Measurements from ENCODE around the gene OSBPL9. TPM values are rescaled to one million over a fixed set of nuclear protein-coding genes. Genes with fewer than 3 reads are reported as not detected.

OSBPL9 gene
- total RNA-seq, 1 donor from 2014 or later, result 63.7 TPM

DNA sequence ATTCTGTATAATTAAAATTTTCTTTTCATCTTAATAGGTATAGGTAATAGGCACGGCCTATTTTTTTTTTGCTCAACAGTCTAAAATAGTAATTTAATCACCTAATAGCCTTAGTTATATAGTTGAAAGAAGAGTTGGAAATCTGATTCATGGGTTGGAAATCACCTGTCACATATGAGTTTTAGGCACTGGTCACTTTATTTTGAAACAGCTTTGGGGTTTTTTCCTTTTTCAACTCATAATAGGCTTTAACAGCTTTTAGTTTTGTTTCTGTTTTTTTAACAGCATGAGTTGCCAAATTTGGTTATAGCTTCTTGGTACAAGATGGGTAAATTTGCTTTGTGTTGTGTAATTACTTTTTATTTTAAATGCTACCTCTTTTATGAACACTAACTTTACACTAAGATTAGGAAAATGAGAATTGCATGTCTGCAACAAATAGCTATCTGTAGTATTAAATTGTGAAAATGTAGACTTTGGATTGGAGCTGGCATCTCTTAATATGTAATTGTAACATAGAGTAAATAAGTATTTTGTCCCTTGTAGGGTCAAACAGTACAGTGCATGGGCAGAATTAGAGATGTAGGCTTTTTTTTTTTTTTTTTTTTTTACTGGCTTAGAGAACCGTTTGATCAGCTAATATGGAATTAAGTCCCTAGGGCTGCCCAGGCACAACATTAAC is 109.8 kb downstream of the OSBPL9 start:
- POLR2A ChIA-PET, result interaction anchor here (0.6 to 0.7 kb wide), 2 partner anchors 65 to 213 kb away, joined by 3 read pairs; no protein-coding TSS in a partner anchor
- no peak overlapping the region for H3K4me3 Mint-ChIP-seq
- TF ChIP-seq CTCF (IDR thresholded peaks at IDR 0.05), result no peak
- H3K36me3 Mint-ChIP-seq (ENCODE audit: low read depth), result peaks cover 1% of the 10 kb centered on the region
- no peaks in the 10 kb centered on the region for H3K9me3 Mint-ChIP-seq
- no peak for ATAC-seq (ENCODE audit: low read depth)
- CTCF ChIA-PET, result interaction anchor here (1.3 kb wide), 1 partner anchor 43 kb away, joined by 3 read pairs; no protein-coding TSS in a partner anchor
- H3K27ac Mint-ChIP-seq, result no peak overlapping the region
- intact Hi-C loops (cut with micrococcal nuclease), result loop anchor here (5.0 to 10.0 kb wide), 2 partner anchors 41 to 492 kb away; partner anchors contain the start of gene RNF11
- no peak for DNase-seq
- no peaks in the 10 kb centered on the region for H3K27me3 Mint-ChIP-seq
- H3K4me1 Mint-ChIP-seq, result peaks cover 33% of the 10 kb centered on the region

DNA sequence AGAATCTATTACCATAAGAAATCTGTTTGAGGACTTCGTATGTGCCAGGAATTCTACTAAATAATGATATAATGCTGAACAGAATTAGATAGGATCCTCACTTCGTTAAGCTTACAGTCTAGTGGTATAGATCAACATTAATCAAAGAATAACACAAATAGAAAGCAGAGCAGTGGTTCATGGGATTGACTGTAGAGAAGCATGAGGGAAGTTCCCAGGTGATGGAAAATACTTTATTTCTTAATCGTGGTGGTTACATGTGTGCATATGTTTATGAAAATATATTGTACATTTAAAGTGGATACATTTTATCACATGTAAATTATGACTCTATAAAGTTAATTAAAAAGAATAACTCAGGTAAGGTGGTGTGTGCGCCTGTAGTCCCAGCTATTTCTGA is 110.5 kb downstream of the OSBPL9 start:
- Mint-ChIP-seq H3K27ac (no peak overlapping the region), H3K4me1 (peaks cover 39% of the 10 kb centered on the region), H3K4me3 (no peak overlapping the region), H3K36me3 (ENCODE audit: low read depth) (peaks cover 1% of the 10 kb centered on the region), H3K9me3 (no peaks in the 10 kb centered on the region), H3K27me3 (no peaks in the 10 kb centered on the region)
- intact Hi-C loops (cut with micrococcal nuclease), result loop anchor here (5.0 to 10.0 kb wide), 2 partner anchors 40 to 493 kb away; partner anchors contain the start of gene RNF11
- POLR2A ChIA-PET, result interaction anchor here (0.6 kb wide), 1 partner anchor 65 kb away, joined by 3 read pairs; no protein-coding TSS in a partner anchor
- CTCF ChIA-PET, result interaction anchor here (1.3 kb wide), 1 partner anchor 42 kb away, joined by 3 read pairs; no protein-coding TSS in a partner anchor
- ATAC-seq (ENCODE audit: low read depth), result no peak
- DNase-seq, result no peak
- TF ChIP-seq CTCF (IDR thresholded peaks at IDR 0.05), result no peak

- ATAC-seq (ENCODE audit: low read depth) (no peak), DNase-seq (no peak)
- ChIA-PET POLR2A (interaction anchor here (0.6 to 2.5 kb wide), 11 partner anchors 10 to 768 kb away, joined by 3 to 15 read pairs (median 4); partner anchors contain the start of gene EPS15), CTCF (interaction anchor here (1.3 kb wide), 1 partner anchor 40 kb away, joined by 7 read pairs; no protein-coding TSS in a partner anchor)
- Mint-ChIP-seq H3K4me1 (peaks cover 48% of the 10 kb centered on the region), H3K27me3 (no peaks in the 10 kb centered on the region), H3K4me3 (peak overlapping the region; percentile 95), H3K9me3 (no peaks in the 10 kb centered on the region), H3K36me3 (ENCODE audit: low read depth) (peaks cover 1% of the 10 kb centered on the region), H3K27ac (peak overlapping the region; percentile 87)
- intact Hi-C loops (cut with micrococcal nuclease), result loop anchor here (1.0 to 10.0 kb wide), 5 partner anchors 39 to 494 kb away; partner anchors contain the start of genes EPS15, NRDC, OSBPL9 and RNF11
- no peak for TF ChIP-seq CTCF (IDR thresholded peaks at IDR 0.05)
Measured at GRCh38 chr1:51728611-51729155, 111.8 kb downstream of the OSBPL9 start.

- POLR2A ChIA-PET, result interaction anchor here (0.6 to 2.5 kb wide), 18 partner anchors 10 to 768 kb away, joined by 3 to 15 read pairs (median 4); partner anchors contain the start of gene EPS15
- TF ChIP-seq CTCF (IDR thresholded peaks at IDR 0.05), result no peak
- H3K27ac Mint-ChIP-seq, result peak overlapping the region; percentile 87
- peaks cover 48% of the 10 kb centered on the region for H3K4me1 Mint-ChIP-seq
- peak; percentile 89 for DNase-seq
- ATAC-seq (ENCODE audit: low read depth), result peak; percentile 96
- no peaks in the 10 kb centered on the region for H3K27me3 Mint-ChIP-seq
- no peaks in the 10 kb centered on the region for H3K9me3 Mint-ChIP-seq
- CTCF ChIA-PET, result interaction anchor here (1.3 kb wide), 1 partner anchor 40 kb away, joined by 7 read pairs; no protein-coding TSS in a partner anchor
- H3K36me3 Mint-ChIP-seq (ENCODE audit: low read depth), result peaks cover 1% of the 10 kb centered on the region
- H3K4me3 Mint-ChIP-seq, result peak overlapping the region; percentile 95
- intact Hi-C loops (cut with micrococcal nuclease), result loop anchor here (1.0 to 10.0 kb wide), 5 partner anchors 38 to 494 kb away; partner anchors contain the start of genes EPS15, NRDC, OSBPL9 and RNF11
Measured at GRCh38 chr1:51729156-51729823, 112.4 kb downstream of the OSBPL9 start.
